ENCODE measurements around the gene TFF1.

DNA sequence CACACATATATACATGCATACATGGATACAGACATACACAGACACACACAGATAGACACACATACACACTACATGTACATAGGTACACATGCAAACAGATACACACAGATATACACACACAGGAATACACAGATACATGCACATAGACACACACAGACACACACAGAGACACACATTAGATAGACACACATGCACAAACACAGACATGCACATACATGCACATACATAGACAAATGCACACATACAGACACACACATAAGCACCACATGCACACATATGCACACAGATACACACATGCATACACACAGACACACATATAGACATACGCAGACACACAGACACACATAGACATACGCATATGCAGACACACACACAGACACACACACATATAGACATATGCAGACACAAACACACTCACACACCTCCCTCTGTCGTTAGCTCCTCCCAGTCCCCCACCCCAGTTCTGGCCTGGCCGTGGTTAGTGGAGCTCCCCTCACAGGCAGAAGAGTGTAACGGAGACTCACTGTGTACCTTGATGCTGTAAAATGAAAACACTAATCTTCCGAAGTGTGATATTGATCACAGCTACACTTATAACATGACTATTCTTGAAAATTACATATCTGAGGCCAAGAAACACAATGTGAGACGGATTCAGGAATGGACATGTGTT, 45.0 kb upstream of the TFF1 start:
- TF ChIP-seq, protein P1, sequence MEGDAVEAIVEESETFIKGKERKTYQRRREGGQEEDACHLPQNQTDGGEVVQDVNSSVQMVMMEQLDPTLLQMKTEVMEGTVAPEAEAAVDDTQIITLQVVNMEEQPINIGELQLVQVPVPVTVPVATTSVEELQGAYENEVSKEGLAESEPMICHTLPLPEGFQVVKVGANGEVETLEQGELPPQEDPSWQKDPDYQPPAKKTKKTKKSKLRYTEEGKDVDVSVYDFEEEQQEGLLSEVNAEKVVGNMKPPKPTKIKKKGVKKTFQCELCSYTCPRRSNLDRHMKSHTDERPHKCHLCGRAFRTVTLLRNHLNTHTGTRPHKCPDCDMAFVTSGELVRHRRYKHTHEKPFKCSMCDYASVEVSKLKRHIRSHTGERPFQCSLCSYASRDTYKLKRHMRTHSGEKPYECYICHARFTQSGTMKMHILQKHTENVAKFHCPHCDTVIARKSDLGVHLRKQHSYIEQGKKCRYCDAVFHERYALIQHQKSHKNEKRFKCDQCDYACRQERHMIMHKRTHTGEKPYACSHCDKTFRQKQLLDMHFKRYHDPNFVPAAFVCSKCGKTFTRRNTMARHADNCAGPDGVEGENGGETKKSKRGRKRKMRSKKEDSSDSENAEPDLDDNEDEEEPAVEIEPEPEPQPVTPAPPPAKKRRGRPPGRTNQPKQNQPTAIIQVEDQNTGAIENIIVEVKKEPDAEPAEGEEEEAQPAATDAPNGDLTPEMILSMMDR (IDR thresholded peaks at IDR 0.05; ENCODE audit: low read depth, low read length) = no peak
- no peak for TF ChIP-seq EZH2phosphoT487 (IDR thresholded peaks at IDR 0.05; ENCODE audit: low read depth)

Data from OCI-LY3 (cell line).